SU-DHL-6 (cell line): Measurements from ENCODE around the gene CDC42EP3.

Experiments used
- H2AFZ ChIP-seq: fragments of 200-600 bp; sonication (generic); 2 replicates; pipeline ENCODE4 v1.6.1; 2014; ENCODE audit warnings: low read depth, mild to moderate bottlenecking, moderate library complexity, mixed read lengths, antibody characterized with exemption, low read length; ENCODE audit not compliant: severe bottlenecking
- H3F3A ChIP-seq: fragments of 200-600 bp; shearing (Covaris generic); 2 replicates; pipeline ENCODE4 v1.6.0; 2016; ENCODE audit warnings: antibody characterized with exemption, mild to moderate bottlenecking; ENCODE audit not compliant: insufficient read depth
- H3K27ac ChIP-seq: fragments of 200-600 bp; sonication (generic); 2 replicates; pipeline ENCODE4 v1.5.1; 2016; ENCODE audit warnings: low read depth, mild to moderate bottlenecking, low read length, moderate library complexity, mixed read lengths
- H3K27me3 ChIP-seq: fragments of 200-600 bp; sonication (generic), shearing (Covaris generic); 2 replicates; pipeline ENCODE4 v1.6.0; 2014; ENCODE audit warnings: mild to moderate bottlenecking, low read length
- H3K36me3 ChIP-seq: fragments of 200-600 bp; sonication (generic); 2 replicates; pipeline ENCODE4 v1.6.1; 2014; ENCODE audit warnings: mild to moderate bottlenecking, low read length, mixed read lengths
- H3K4me2 ChIP-seq: fragments of 300-600, 200-600 bp; shearing (Covaris generic), sonication (generic); 2 replicates; pipeline ENCODE4 v1.6.0; 2014; ENCODE audit warnings: low read length, low read depth, mild to moderate bottlenecking; ENCODE audit not compliant: poor library complexity, severe bottlenecking
- H3K4me3 ChIP-seq: fragments of 200-600 bp; sonication (generic); 2 replicates; pipeline ENCODE4 v1.5.1; 2014; ENCODE audit warnings: antibody characterized with exemption, low read length, mild to moderate bottlenecking, mixed read lengths; ENCODE audit not compliant: insufficient read depth, poor library complexity, severe bottlenecking
- H3K79me2 ChIP-seq: fragments of 200-600 bp; sonication (generic); 2 replicates; pipeline ENCODE4 v1.6.1; 2014; ENCODE audit warnings: mild to moderate bottlenecking, low read length, moderate library complexity; ENCODE audit not compliant: insufficient read depth
- H3K9ac ChIP-seq: fragments of 200-600 bp; sonication (generic); 2 replicates; pipeline ENCODE4 v1.7.0; 2014; ENCODE audit warnings: mild to moderate bottlenecking, low read length
- H3K9me2 ChIP-seq: fragments of 200-600 bp; sonication (generic); replicated peaks from 2 replicates; pipeline ENCODE4 v1.6.1; 2014; ENCODE audit warnings: low read length; ENCODE audit not compliant: insufficient read depth
- H3K9me3 ChIP-seq: fragments of 200-600 bp; sonication (generic); 2 replicates; pipeline ENCODE4 v1.6.1; 2014; ENCODE audit warnings: low read length, mixed read lengths; ENCODE audit not compliant: insufficient read depth
- H4K20me1 ChIP-seq: fragments of 200-600 bp; sonication (generic); 2 replicates; pipeline ENCODE4 v1.6.1; 2014; ENCODE audit warnings: low read depth, mild to moderate bottlenecking, antibody characterized with exemption, low read length, moderate library complexity, mixed read lengths
- EZH2phosphoT487 ChIP-seq: fragments of 200-600 bp; sonication (generic), shearing (Covaris generic); conservative IDR thresholded peaks from 2 replicates; pipeline ENCODE4 v1.6.1; 2018; ENCODE audit warnings: mild to moderate bottlenecking, antibody characterized with exemption, low read length, moderate library complexity, mixed read lengths
- TF ChIP-seq, protein P1 (sequence below): fragments of 200-600 bp; sonication (generic); IDR thresholded peaks from one replicate; pipeline ENCODE4 v1.5.1; 2017; ENCODE audit warnings: antibody characterized with exemption, mild to moderate bottlenecking, low read length, moderate library complexity; ENCODE audit not compliant: insufficient read depth, poor library complexity, severe bottlenecking

Gene CDC42EP3

GRCh38 chr2:37711308-37711731 is 39.9 kb upstream of the CDC42EP3 start:
- Histone ChIP-seq H3K27ac (no peak overlapping the region), H2AFZ (no peak overlapping the region), H3K9me3 (no peaks in the 10 kb centered on the region), H3F3A (no peaks in the 10 kb centered on the region), H3K27me3 (no peaks in the 10 kb centered on the region), H4K20me1 (no peaks in the 10 kb centered on the region), H3K79me2 (no peaks in the 10 kb centered on the region), H3K36me3 (0 out of 2 replicates have a peak, but pooled peaks cover 3% of the 10 kb centered on the region), H3K4me3 (no peak overlapping the region), H3K9me2 (no peaks in the 10 kb centered on the region), H3K4me2 (no peak overlapping the region), H3K9ac (no peak overlapping the region)
- TF ChIP-seq, protein P1, sequence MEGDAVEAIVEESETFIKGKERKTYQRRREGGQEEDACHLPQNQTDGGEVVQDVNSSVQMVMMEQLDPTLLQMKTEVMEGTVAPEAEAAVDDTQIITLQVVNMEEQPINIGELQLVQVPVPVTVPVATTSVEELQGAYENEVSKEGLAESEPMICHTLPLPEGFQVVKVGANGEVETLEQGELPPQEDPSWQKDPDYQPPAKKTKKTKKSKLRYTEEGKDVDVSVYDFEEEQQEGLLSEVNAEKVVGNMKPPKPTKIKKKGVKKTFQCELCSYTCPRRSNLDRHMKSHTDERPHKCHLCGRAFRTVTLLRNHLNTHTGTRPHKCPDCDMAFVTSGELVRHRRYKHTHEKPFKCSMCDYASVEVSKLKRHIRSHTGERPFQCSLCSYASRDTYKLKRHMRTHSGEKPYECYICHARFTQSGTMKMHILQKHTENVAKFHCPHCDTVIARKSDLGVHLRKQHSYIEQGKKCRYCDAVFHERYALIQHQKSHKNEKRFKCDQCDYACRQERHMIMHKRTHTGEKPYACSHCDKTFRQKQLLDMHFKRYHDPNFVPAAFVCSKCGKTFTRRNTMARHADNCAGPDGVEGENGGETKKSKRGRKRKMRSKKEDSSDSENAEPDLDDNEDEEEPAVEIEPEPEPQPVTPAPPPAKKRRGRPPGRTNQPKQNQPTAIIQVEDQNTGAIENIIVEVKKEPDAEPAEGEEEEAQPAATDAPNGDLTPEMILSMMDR = no peak
- no peak for TF ChIP-seq EZH2phosphoT487

DNA sequence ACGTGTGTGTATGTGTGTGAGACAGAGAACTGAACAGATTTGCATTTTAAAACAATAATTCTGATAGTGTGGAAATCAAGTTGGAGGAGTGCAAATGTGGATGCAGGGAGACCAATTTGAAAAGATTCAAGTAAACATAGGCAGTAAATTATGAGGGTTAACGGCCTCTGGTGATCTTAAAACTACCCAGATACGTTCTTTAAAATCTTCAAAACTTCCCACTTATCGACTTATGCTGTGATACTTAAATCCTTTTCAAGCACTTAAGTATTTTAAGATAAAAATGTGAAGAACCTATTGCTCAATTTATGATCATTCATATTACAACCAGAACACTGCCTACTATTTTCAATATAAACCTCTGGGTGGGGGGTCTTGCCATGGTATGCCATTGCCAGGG is 37.7 kb upstream of the CDC42EP3 start:
- Histone ChIP-seq H3K9me3 (no peaks in the 10 kb centered on the region), H4K20me1 (no peaks in the 10 kb centered on the region), H3K79me2 (no peaks in the 10 kb centered on the region), H3K9me2 (no peaks in the 10 kb centered on the region), H2AFZ (no peak overlapping the region), H3F3A (no peaks in the 10 kb centered on the region), H3K9ac (no peak overlapping the region), H3K36me3 (no peaks in the 10 kb centered on the region), H3K4me3 (no peak overlapping the region), H3K27ac (no peak overlapping the region), H3K27me3 (no peaks in the 10 kb centered on the region), H3K4me2 (no peak overlapping the region)
- TF ChIP-seq, protein P1 = no peak
- no peak for TF ChIP-seq EZH2phosphoT487

GRCh38 chr2:37708146-37708545 is 36.7 kb upstream of the CDC42EP3 start:
- no peaks in the 10 kb centered on the region for H3K36me3 ChIP-seq
- TF ChIP-seq, protein P1 = no peak
- TF ChIP-seq EZH2phosphoT487 = no peak
- H3F3A ChIP-seq = no peaks in the 10 kb centered on the region
- no peak overlapping the region for H3K4me2 ChIP-seq
- no peaks in the 10 kb centered on the region for H3K9me3 ChIP-seq
- H3K27ac ChIP-seq = no peak overlapping the region
- H3K9me2 ChIP-seq = no peaks in the 10 kb centered on the region
- H3K9ac ChIP-seq = no peak overlapping the region
- no peaks in the 10 kb centered on the region for H4K20me1 ChIP-seq
- no peak overlapping the region for H3K4me3 ChIP-seq
- H2AFZ ChIP-seq = no peak overlapping the region
- H3K27me3 ChIP-seq = no peaks in the 10 kb centered on the region
- H3K79me2 ChIP-seq = no peaks in the 10 kb centered on the region
